Stimulated activated CD4-positive, alpha-beta T cell treated with anti-CD3 and anti-CD28 coated beads, Interleukin-2, amount 100 ng/mL, for 24 hours (primary cell): Measurements from ENCODE around the gene TAB2.
A peak's percentile ranks its signal among the peaks of the same experiment; 100 is the strongest.

Experiments used
- DNase-seq, 2 donors: peaks; one replicate each; pipeline ENCODE4 v3.0.0-alpha.2; 2020

TAB2 gene

GRCh38 chr6:149313070-149313469, 4.4 kb upstream of the TAB2 start:
- DNase-seq, result no peak

GRCh38 chr6:149313861-149314260, 3.7 kb upstream of the TAB2 start:
- DNase-seq, result no peak

- DNase-seq, result no peak
These were observed 3.1 kb upstream of the TAB2 start for GRCh38 chr6:149314325-149314905.

- no peak for DNase-seq
These were observed 1.3 kb upstream of the TAB2 start for GRCh38 chr6:149316108-149316727.

GRCh38 chr6:149316740-149317643, 520 bp upstream of the TAB2 start:
- DNase-seq, result peak; percentile 87 to 88

DNA sequence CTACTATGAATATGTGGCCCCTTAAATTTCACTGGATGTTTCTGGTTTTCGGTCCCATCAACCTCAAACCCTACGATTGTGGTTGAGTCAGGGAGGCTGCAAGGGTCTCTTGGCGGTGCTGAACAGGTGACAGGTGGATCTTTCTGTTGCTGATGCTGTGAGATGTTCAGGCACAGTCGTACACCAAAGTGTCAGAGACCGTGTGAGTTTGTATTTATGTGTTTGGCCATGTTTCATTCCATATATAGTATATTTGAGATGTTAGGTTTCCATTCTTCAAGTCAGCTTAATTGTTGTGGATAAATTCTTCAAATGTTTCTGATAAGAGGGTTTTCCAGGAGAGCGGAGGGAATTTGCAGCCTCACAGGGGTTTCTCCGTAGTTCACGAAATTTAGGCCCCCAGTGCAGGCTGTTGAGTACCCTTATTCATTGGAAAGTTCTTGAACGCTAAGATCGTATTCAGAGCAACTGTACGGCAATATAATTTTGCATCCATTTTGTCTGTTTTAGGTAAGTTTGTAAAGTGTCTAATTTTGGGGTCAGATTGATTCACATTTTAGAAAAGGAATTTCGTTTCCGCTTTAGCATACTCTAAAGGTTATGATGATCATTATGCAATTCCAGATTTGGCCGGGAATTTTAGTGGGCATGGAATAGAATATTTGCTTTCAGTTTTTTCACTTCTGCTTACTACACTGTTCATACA, 1.2 kb downstream of the TAB2 start:
- DNase-seq, result no peak

- DNase-seq, result no peak
These were observed 1.9 kb downstream of the TAB2 start for GRCh38 chr6:149319422-149319821.

GRCh38 chr6:149320016-149320415, 2.5 kb downstream of the TAB2 start:
- DNase-seq, result peak; percentile 43 to 44

DNA sequence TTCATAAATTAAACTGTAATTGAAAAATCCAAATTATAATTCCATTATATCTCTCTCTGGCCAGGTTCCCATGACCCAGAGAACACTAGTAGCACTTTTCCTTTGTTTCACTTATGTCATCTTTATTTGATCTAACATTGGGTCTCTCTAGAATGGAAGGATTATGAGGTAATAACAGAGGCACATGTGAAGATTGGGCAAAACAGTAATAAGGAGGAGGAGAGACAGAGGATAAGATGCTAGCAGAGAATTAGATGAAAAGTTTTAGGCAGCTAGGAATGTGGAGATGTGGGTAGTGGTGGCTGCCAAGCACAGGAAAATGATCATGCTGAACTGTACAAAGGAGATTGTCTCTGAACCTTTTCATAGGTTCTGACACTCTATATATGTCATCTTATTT, 3.3 kb downstream of the TAB2 start:
- no peak for DNase-seq

DNA sequence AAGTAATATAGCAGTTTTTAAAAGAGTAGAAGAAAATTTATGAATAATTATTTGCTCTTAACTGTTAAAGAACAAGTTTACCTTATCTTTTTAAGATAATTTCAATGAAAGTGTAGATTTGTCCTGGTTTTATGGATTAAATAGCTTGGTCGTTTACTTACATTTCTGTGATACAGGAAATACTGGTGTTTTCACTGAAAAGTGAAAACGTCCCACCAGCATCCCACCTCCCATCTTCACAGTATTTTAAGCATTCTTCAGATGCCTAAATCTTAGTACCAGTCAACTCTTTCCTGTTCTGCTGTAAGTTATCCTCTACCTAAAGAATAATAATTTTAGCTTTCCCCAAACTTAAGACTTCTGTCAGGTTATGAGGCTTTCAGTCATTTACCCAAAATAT, 5.8 kb downstream of the TAB2 start:
- DNase-seq, result no peak

DNA sequence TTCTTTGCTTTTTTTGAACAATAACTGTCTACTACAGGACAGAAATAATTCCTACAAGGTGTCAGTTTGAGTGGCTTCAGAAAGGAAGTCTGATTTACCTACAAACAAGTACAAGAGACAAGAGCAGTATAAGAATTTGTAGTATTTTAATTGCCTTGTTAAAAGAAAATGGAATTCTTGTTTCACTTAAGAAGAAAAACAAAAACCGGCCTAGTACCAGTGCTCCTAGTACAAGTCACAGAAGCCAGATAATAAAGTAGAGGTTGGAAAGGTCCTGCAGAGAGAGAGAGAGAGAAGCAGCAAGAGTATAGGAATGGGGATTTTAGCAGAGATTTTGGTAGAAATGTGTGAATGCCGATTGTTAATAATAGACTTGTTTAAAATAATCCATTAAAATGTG, 6.4 kb downstream of the TAB2 start:
- DNase-seq, result no peak

GRCh38 chr6:149324428-149324827, 6.9 kb downstream of the TAB2 start:
- peak in 1 of 2 donors; percentile 26 for DNase-seq

DNA sequence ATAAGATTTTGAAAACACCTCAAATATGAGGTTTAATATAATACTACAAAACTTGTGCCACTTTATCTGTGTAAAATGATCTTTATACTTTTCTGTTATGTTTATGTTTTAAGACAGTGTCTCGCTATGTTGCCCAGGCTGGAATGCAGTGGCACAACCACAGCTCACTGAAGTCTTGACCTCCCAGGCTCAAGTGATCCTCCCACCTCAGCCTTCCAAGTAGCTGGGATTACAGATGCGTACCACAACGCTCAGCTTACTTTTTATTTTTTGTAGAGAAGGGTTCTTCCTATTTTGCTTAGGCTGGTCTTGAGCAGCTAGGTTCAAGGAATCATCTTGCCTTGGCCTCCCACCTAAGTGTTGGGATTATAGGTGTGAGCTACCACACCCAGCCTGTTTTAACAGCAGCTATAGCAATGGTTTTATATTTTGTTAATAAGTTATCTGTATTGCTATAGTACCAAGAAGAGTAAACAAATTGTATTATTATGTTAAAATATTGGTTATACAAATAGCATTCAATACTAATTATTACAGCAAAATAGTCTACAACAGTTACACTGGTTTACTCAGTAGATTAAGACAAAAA, 8.2 kb downstream of the TAB2 start:
- DNase-seq, result no peak

- DNase-seq, result no peak
These were observed 10.1 kb downstream of the TAB2 start for GRCh38 chr6:149327638-149328037.

GRCh38 chr6:149328083-149328482, 10.6 kb downstream of the TAB2 start:
- no peak for DNase-seq

- no peak for DNase-seq
These were observed 12.0 kb downstream of the TAB2 start for GRCh38 chr6:149329529-149329928.

GRCh38 chr6:149330133-149330532, 12.6 kb downstream of the TAB2 start:
- DNase-seq, result no peak

DNA sequence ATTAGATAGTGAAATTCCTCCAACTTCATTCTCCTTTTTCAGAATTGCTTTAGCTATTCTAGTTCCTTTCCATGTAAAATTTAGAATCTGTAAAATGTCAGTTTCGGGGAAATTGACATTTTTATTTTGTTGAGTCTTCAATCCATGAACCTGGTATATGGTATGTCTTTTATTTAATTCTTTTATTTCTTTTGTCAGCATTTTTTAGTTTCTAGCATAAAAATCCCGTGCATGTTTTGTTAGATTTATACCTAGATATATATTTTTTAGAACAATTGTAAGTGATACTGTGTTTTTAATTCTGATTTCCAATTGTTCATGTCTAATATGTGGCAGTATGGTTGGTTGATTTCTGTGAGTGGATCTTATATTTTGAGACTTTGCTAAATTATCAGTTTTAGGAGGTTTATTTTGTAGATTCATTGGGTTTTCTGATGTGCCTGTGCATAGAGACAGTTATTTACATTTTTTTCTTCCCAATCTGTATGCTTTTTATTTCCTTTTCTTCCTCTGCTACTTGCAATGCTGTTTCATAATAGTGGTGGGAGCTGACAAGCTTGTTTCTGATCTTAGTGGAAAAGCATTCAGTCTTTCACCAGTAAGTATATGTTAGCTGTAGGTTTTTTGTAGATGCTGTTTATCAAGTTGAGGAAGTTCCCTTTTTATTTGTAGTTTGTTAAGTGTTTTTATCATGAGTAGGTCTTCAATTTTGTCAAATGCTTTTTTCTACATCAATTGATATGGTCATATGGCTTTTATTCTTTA, 13.7 kb downstream of the TAB2 start:
- no peak for DNase-seq

DNA sequence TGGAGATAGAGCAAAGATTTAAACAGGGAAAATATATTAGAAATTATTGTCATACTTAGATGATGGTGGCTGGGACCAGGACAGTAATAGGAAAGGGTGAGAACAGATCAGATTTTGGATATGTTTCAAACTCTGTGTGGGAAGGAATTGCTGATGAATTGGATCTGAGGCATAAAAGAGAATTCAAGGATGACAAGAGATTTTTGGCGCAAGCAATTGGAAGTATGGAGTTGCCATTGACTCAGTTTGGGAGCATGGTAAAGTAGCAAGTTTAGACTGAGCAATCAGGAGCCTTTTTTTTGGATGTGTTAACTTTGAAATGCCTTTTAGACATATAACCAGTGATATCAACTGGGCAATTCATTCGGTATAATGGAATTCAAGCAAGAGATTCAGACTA, 14.4 kb downstream of the TAB2 start:
- no peak for DNase-seq

- no peak for DNase-seq
These were observed 15.2 kb downstream of the TAB2 start for GRCh38 chr6:149332602-149333265.

- no peak for DNase-seq
These were observed 15.7 kb downstream of the TAB2 start for GRCh38 chr6:149333266-149333620.

- DNase-seq, result no peak
These were observed 16.7 kb downstream of the TAB2 start for GRCh38 chr6:149334201-149334600.
